Tibial nerve (tissue), 3 donors: Measurements from ENCODE around the gene TNKS1BP1.

Experiments used
- POLR2A ChIP-seq, 2 donors: fragments of 450-650 bp; IDR thresholded peaks; one replicate each; pipeline ENCODE4 v1.6.1; 2017; ENCODE audit warnings: antibody characterized with exemption in 2 of 2, mild to moderate bottlenecking in 2 of 2, moderate library complexity in 2 of 2
- TF ChIP-seq, protein P1 (sequence below), 5 experiments: fragments of 200-600 bp in 3 of 5; fragments of 450-650 bp in 2 of 5; sonication (generic) in 3 of 5; IDR thresholded peaks; one replicate each; pipeline ENCODE4 v1.5.1; 2016 to 2019; ENCODE audit warnings: antibody characterized with exemption in 5 of 5, mild to moderate bottlenecking in 3 of 5, moderate library complexity in 2 of 5

- TF ChIP-seq, protein P1, sequence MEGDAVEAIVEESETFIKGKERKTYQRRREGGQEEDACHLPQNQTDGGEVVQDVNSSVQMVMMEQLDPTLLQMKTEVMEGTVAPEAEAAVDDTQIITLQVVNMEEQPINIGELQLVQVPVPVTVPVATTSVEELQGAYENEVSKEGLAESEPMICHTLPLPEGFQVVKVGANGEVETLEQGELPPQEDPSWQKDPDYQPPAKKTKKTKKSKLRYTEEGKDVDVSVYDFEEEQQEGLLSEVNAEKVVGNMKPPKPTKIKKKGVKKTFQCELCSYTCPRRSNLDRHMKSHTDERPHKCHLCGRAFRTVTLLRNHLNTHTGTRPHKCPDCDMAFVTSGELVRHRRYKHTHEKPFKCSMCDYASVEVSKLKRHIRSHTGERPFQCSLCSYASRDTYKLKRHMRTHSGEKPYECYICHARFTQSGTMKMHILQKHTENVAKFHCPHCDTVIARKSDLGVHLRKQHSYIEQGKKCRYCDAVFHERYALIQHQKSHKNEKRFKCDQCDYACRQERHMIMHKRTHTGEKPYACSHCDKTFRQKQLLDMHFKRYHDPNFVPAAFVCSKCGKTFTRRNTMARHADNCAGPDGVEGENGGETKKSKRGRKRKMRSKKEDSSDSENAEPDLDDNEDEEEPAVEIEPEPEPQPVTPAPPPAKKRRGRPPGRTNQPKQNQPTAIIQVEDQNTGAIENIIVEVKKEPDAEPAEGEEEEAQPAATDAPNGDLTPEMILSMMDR (IDR thresholded peaks at IDR 0.05) = no peak
- no peak for TF ChIP-seq POLR2A (IDR thresholded peaks at IDR 0.05)
Measured at GRCh38 chr11:57260937-57261783, 63.6 kb downstream of the TNKS1BP1 start.
